Stimulated activated CD4-positive, alpha-beta T cell treated with anti-CD3 and anti-CD28 coated beads, Interleukin-2, amount 100 ng/mL, for 48 hours (primary cell): ENCODE measurements around the gene PRMT5.
A peak's percentile ranks its signal among the peaks of the same experiment; 100 is the strongest.

ENCODE experiments used
- DNase-seq, 2 donors: peaks; one replicate each; pipeline ENCODE4 v3.0.0-alpha.2; 2020

The PRMT5 gene

GRCh38 chr14:22896356-22896755 is 32.8 kb downstream of the PRMT5 start:
- no peak for DNase-seq

DNA sequence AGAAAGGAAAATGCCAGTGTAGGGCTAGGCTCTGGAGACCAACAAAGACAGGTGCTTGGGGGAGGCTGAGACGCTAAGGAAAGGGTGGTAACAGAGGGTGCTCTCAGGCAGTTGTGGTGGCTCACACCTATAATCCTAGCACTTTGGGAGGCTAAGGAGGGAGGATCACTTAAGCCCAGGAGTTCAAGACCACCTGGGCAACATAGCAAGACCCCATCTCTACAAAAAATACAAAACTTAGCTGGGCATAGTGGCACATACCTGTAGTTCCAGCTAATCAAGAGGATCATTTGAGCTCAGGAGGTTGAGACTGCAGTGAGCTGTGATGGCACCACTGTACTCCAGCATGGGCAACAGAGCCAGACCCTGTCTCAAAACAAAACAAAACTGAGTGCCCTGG is 33.8 kb downstream of the PRMT5 start:
- DNase-seq = no peak

DNA sequence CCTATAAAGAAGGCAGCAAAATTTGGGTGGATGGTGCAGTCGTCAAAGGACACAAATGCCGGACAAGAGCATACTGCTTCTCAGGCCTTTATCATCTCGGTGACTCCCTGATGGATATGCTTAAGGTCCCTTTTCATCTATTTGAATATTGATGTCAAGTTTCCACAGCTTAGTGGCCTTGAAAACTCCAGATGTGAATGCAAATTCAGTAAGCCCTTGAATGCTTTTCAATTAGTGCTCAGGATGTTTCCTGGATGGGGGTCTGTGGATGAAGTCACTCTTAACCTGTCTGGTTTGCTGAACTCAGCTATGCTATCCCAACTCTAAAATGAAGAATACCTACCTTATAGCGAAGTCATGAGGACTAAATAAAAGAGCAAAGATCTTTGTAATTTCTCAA is 35.5 kb downstream of the PRMT5 start:
- DNase-seq = no peak

DNA sequence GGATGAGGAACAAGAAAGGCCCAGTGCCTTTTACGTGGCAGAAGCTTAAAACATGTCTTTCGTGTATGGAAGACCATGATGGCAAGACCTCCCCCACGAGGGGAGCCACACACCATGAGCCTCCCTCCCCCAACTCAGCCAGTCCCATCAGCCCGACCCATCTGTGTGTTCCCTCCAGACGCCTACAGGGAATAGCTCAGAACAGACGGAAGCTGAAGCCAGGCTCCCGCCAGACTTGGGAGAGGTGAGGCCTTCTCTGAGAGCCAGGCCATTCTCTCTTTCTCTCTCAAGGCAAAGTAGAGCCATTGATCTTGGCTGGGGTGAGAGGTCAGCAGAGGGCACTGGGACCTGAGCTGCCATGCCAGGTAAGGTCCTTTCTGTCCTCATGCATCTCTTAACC is 36.7 kb downstream of the PRMT5 start:
- DNase-seq = no peak

- no peak for DNase-seq
Measured at GRCh38 chr14:22890416-22890815, 38.8 kb downstream of the PRMT5 start.

DNA sequence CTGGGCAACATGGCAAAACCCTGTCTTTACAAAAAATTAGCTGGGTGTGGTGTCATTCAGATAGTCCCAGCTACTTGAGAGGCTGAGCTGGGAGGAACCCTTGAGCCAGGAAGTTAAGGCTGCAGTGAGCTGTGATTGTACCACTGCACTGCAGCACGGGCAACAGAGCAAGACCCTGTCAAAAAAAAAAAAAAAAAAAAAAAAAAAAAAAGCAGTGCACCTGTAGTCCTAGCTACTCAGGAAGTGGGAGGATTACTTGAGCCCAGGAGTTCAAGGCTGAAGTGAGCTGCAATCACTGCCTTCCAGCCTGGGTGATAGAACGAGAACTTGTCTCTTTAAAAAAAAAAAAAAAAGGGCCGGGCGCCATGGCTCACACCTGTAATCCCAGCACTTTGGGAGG is 40.5 kb downstream of the PRMT5 start:
- no peak for DNase-seq

- DNase-seq = peak in 1 of 2 donors; percentile 36
Measured at GRCh38 chr14:22887990-22888378, 41.2 kb downstream of the PRMT5 start.

DNA sequence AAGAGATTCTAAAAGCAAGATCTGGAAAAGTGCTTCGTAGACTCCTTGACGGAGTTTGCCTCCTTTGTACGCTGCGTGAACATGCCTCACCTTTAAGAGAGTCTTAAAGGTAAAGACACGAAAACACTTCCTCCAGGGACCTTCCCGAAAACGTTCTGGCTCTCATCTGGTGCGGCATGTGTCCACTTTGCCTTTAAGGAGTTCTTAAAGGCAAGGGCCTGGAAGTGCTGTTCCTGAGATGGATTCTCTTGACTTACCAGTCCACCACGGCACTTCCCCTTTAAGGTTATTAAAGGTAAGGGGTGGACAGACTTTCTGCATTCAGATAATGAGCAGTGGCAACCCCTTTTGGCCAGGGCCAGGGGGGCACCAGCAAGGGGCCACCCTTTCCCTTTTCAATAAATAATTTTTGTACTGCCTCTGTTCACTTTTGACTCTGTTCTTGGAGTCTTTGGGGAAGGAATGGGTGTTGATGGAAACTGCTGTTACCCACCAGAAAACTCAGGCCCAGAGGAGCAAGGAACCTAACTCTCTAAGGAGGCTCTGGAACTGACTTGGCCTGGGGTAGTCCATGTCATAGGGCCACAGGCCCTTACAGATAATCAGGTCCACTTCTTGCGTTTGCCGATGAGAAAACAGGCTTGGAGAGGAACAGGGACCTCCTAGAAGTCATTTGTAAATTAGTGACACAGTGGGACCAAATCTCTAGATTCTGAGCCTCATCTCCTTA is 41.8 kb downstream of the PRMT5 start:
- peak in 1 of 2 donors; percentile 22 for DNase-seq

- DNase-seq = peak; percentile 54 to 60
Measured at GRCh38 chr14:22886500-22887259, 42.5 kb downstream of the PRMT5 start.

DNA sequence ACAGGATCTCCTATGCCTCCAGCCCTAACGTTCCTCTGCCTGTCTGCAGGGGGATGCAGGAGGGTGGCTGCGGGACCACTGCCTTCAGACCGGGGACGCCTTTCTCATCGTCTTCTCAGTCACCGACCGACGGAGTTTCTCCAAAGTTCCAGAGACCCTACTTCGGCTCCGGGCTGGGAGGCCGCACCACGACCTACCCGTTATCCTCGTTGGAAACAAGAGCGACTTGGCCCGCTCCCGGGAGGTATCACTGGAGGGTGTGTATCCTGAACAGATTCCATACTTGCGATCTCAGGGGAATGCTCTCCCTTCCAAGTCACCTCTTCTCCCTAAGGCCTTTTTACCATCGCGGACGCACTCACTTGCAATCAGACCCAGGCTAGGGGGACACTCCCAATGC is 43.2 kb downstream of the PRMT5 start:
- no peak for DNase-seq

DNA sequence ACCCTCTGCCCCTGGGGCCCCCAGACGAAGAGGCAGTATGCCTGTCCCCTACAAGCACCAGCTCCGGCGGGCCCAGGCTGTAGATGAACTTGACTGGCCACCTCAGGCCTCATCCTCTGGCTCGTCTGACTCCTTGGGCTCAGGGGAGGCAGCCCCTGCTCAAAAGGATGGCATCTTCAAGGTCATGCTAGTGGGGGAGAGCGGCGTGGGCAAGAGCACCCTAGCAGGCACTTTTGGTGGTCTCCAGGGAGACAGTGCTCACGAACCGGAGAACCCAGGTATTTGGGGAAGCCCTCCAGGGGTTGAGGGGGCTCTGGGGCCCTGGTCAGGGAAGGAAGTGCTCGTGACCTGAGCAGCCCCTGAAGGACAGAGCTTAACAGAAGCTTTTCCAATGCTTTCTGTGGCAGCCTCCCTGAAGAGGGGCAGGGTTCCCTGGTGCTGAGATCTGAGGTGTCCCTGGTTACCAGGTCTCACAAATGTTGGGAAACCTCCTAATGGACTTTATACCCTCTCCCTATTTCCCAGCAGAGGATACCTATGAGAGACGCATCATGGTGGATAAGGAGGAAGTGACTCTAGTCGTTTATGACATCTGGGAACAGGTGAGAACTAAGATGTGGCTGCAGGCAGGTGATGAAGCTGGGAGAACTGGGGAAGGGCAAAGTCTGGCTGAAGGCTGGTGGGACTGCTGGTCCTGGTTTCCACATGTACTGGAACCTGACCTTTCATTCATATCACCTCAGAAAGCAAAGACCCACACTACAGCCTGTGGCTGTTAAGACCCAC is 44.2 kb downstream of the PRMT5 start:
- DNase-seq = no peak

DNA sequence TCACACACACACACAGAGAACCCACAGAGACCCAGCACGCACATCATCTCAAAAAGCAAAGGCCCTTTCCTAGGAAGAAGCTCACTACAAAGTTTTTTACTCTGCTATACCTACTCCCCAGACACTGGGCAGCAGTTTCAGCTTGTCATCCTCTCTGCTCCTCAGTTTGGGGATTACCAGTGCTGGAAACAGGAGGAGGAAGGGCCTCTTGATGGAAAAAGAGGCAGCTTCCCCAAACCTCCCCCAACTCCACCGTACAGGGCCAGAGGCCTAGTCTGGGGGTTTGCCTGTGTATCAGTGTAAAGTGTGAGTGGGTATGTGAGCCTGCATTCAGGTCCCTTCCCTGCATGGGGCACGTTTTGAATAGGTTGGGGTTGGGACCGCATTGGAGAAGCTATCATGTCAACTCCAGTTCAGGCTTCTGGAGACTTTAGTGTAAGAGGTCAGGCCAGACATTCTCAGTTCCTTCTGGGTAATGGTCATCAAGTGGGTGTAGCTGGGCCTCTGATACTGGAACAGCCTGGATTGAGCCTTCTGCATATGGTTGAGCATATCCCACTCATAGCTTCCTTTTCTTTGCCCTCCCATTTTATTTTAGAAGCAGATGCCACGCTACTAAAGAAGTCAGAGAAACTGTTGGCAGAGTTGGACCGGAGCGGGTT is 45.0 kb downstream of the PRMT5 start:
- DNase-seq = no peak

DNA sequence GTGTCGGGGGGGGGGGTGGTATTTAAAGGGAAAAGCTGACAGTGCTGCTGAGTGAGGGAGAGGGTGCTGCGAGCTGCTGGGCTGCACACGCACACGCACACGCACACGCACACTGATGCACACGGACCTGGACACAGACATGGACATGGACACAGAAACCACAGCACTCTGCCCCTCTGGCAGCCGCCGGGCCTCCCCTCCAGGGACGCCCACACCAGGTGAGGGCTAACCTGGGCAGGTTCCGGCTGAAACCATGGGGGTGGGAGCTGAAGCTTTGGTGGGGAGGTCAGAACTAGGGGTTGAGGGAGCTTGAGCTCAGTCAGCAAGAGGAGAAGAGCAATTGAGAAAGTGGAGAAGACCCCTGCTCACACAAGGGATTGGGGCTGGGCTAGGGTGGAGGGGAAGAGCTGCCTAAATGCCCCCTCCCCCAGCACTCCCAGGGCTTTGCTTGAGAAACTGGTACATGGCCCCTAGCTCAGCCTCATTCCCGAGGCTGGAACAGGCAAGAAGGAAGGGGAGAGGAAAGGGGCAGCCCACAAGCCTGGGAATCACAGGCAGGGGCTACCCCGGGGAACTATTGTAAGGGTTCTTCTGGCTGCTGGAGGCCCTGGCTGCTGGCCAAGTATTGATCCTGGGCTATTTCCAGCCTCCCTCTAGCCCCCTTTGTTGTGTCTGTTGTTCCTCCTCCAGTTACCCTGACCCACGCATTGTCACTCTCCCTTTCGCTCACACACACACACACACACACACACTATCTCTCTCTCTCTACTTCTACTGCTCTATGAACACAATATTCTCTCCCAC is 45.8 kb downstream of the PRMT5 start, which contains the start of gene REM2:
TSS of gene REM2 (plus strand) at position 50 of the 804 bp plus-strand sequence. CDS start at position 116, 66 bp downstream.
- no peak for DNase-seq

GRCh38 chr14:22882529-22883172 is 46.5 kb downstream of the PRMT5 start:
- no peak for DNase-seq

DNA sequence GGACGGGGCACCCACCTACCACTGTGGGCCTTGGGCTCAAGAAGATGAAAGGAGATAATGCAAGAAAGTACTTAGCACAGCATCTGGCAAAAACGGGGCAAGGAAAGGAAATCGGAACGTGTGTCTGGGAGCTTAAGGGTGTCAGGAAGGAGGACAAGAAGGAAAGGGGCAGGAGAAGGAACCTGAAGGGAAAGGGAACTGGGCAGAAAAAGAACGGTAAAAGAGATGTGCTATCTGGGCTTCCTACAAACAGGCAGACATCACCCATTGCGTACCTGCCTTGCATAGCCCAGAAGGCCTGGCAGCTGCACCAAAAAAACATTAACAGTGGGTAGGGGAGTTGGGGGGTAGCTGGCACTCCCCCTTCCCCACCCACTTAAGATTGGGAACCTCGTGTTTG is 47.1 kb downstream of the PRMT5 start:
- DNase-seq = no peak

GRCh38 chr14:22878271-22879246 is 50.6 kb downstream of the PRMT5 start:
- no peak for DNase-seq

DNA sequence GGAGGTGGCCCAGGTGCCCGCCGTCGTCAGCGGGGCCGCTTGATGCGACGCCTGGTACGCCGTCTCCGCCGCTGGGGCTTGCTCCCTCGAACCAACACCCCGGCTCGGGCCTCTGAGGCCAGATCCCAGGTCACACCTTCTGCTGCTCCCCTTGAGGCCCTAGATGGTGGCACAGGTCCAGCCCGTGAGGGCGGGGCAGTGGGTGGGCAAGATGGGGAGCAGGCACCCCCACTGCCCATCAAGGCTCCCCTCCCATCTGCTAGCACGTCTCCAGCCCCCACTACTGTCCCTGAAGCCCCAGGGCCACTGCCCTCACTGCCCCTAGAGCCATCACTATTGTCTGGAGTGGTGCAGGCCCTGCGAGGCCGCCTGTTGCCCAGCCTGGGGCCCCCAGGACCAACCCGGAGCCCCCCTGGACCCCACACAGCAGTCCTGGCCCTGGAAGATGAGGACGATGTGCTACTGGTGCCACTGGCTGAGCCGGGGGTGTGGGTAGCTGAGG is 52.1 kb downstream of the PRMT5 start:
- DNase-seq = no peak

- no peak for DNase-seq
Measured at GRCh38 chr14:22875748-22876319, 53.3 kb downstream of the PRMT5 start.

DNA sequence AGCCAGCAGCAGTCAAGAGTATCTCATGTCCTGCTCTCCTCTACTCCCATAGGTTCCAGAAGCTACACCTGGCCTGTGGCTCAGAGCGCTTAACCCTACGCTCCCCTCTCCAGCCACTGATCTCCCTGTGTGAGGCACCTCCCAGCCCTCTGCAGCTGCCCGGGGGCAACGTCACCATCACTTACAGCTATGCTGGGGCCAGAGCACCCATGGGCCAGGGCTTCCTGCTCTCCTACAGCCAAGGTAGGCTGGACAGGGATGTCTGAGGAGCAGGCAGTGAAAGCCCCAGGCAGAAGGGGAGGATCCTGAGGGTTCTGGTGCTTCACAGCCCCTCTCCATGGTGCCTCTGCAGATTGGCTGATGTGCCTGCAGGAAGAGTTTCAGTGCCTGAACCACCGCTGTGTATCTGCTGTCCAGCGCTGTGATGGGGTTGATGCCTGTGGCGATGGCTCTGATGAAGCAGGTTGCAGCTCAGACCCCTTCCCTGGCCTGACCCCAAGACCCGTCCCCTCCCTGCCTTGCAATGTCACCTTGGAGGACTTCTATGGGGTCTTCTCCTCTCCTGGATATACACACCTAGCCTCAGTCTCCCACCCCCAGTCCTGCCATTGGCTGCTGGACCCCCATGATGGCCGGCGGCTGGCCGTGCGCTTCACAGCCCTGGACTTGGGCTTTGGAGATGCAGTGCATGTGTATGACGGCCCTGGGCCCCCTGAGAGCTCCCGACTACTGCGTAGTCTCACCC is 54.0 kb downstream of the PRMT5 start:
- no peak for DNase-seq
